Measurements from ENCODE around the gene ENOX1.

ENOX1 gene

GRCh38 chr13:43492745-43493144 is 294.0 kb downstream of the ENOX1 start:
- DNase-seq (ENCODE audit: low read depth in 1 of 2, low spot score in 1 of 2), result no peak

- no peak for DNase-seq (ENCODE audit: low read depth in 1 of 2, low spot score in 1 of 2)
Observed at GRCh38 chr13:43492311-43492710, 294.5 kb downstream of the ENOX1 start.

GRCh38 chr13:43489233-43489632 is 297.5 kb downstream of the ENOX1 start:
- no peak for DNase-seq (ENCODE audit: low read depth in 1 of 2, low spot score in 1 of 2)

GRCh38 chr13:43487885-43488284 is 298.9 kb downstream of the ENOX1 start:
- DNase-seq (ENCODE audit: low read depth in 1 of 2, low spot score in 1 of 2), result no peak

- no peak for DNase-seq (ENCODE audit: low read depth in 1 of 2, low spot score in 1 of 2)
Observed at GRCh38 chr13:43487461-43487860, 299.3 kb downstream of the ENOX1 start.

GRCh38 chr13:43484432-43485225 is 302.1 kb downstream of the ENOX1 start:
- no peak for DNase-seq (ENCODE audit: low read depth in 1 of 2, low spot score in 1 of 2)

- no peak for DNase-seq (ENCODE audit: low read depth in 1 of 2, low spot score in 1 of 2)
Observed at GRCh38 chr13:43483930-43484329, 302.8 kb downstream of the ENOX1 start.

GRCh38 chr13:43482641-43483040 is 304.1 kb downstream of the ENOX1 start:
- DNase-seq (ENCODE audit: low read depth in 1 of 2, low spot score in 1 of 2), result no peak

GRCh38 chr13:43482026-43482425 is 304.7 kb downstream of the ENOX1 start:
- no peak for DNase-seq (ENCODE audit: low read depth in 1 of 2, low spot score in 1 of 2)

- DNase-seq (ENCODE audit: low read depth in 1 of 2, low spot score in 1 of 2), result no peak
Observed at GRCh38 chr13:43478902-43479301, 307.9 kb downstream of the ENOX1 start.

- no peak for DNase-seq (ENCODE audit: low read depth in 1 of 2, low spot score in 1 of 2)
Observed at GRCh38 chr13:43478211-43478610, 308.6 kb downstream of the ENOX1 start.

GRCh38 chr13:43475140-43475539 is 311.6 kb downstream of the ENOX1 start:
- DNase-seq (ENCODE audit: low read depth in 1 of 2, low spot score in 1 of 2), result no peak

- DNase-seq (ENCODE audit: low read depth in 1 of 2, low spot score in 1 of 2), result no peak
Observed at GRCh38 chr13:43473437-43473836, 313.3 kb downstream of the ENOX1 start.

- DNase-seq (ENCODE audit: low read depth in 1 of 2, low spot score in 1 of 2), result no peak
Observed at GRCh38 chr13:43472980-43473379, 313.8 kb downstream of the ENOX1 start.

- no peak for DNase-seq (ENCODE audit: low read depth in 1 of 2, low spot score in 1 of 2)
Observed at GRCh38 chr13:43472339-43472738, 314.4 kb downstream of the ENOX1 start.

GRCh38 chr13:43470610-43471009 is 316.2 kb downstream of the ENOX1 start:
- DNase-seq (ENCODE audit: low read depth in 1 of 2, low spot score in 1 of 2), result no peak

- DNase-seq (ENCODE audit: low read depth in 1 of 2, low spot score in 1 of 2), result no peak
Observed at GRCh38 chr13:43469791-43470190, 317.0 kb downstream of the ENOX1 start.

GRCh38 chr13:43464578-43465264 is 322.1 kb downstream of the ENOX1 start:
- no peak for DNase-seq (ENCODE audit: low read depth in 1 of 2, low spot score in 1 of 2)

GRCh38 chr13:43448605-43449336 is 338.0 kb downstream of the ENOX1 start:
- no peak for DNase-seq (ENCODE audit: low read depth in 1 of 2, low spot score in 1 of 2)

GRCh38 chr13:43446126-43446525 is 340.6 kb downstream of the ENOX1 start:
- no peak for DNase-seq (ENCODE audit: low read depth in 1 of 2, low spot score in 1 of 2)

- DNase-seq (ENCODE audit: low read depth in 1 of 2, low spot score in 1 of 2), result no peak
Observed at GRCh38 chr13:43445668-43446067, 341.1 kb downstream of the ENOX1 start.

GRCh38 chr13:43444081-43444480 is 342.7 kb downstream of the ENOX1 start:
- no peak for DNase-seq (ENCODE audit: low read depth in 1 of 2, low spot score in 1 of 2)

Measured in stimulated activated CD4-positive, alpha-beta T cell treated with anti-CD3 and anti-CD28 coated beads, Interleukin-15, amount 100 ng/mL, for 1 hour (primary cell).